ENCODE results near the gene ATAT1. TPM values are rescaled to one million over a fixed set of nuclear protein-coding genes. Genes with fewer than 3 reads are reported as not detected.

The ATAT1 gene
- total RNA-seq, 1 donor = 4.7 TPM

- H3K36me3 ChIP-seq (ENCODE audit: insufficient read depth, low read length) = peaks cover 58% of the 10 kb centered on the region
- peaks cover 46% of the 10 kb centered on the region for H4K20me1 ChIP-seq (ENCODE audit: insufficient read depth, low read length)
- TF ChIP-seq CTCF (IDR thresholded peaks at IDR 0.05; ENCODE audit: extremely low read depth, low read depth, low read length) = no peak
- no peak for DNase-seq (ENCODE audit: insufficient read length, low spot score, missing footprints)
- no peak overlapping the region for H2AFZ ChIP-seq (ENCODE audit: low read length)
- peaks cover 42% of the 10 kb centered on the region for H3K79me2 ChIP-seq (ENCODE audit: insufficient read depth, low read length)
- H3K27ac ChIP-seq (ENCODE audit: low read depth, low read length) = peak overlapping the region; percentile 42
- no peak overlapping the region for H3K4me3 ChIP-seq (ENCODE audit: insufficient read depth, low read length)
- peak overlapping the region; percentile 9 for H3K4me2 ChIP-seq (ENCODE audit: insufficient read depth, low read length)
- peaks cover 52% of the 10 kb centered on the region for H3K4me1 ChIP-seq (ENCODE audit: insufficient read depth, low read length)
- H3K9me3 ChIP-seq (ENCODE audit: low read depth, low read length) = no peaks in the 10 kb centered on the region
- no peaks in the 10 kb centered on the region for H3K27me3 ChIP-seq (ENCODE audit: insufficient read depth, low read length)
Measured at GRCh38 chr6:30611856-30612194, 14.8 kb upstream of the ATAT1 start.

GRCh38 chr6:30612213-30612612 lies 14.5 kb upstream of the ATAT1 start:
- no peak for DNase-seq (ENCODE audit: insufficient read length, low spot score, missing footprints)
- no peaks in the 10 kb centered on the region for H3K27me3 ChIP-seq (ENCODE audit: insufficient read depth, low read length)
- peaks cover 45% of the 10 kb centered on the region for H3K79me2 ChIP-seq (ENCODE audit: insufficient read depth, low read length)
- H3K9me3 ChIP-seq (ENCODE audit: low read depth, low read length) = no peaks in the 10 kb centered on the region
- H2AFZ ChIP-seq (ENCODE audit: low read length) = no peak overlapping the region
- peak; percentile 49 for TF ChIP-seq CTCF (IDR thresholded peaks at IDR 0.05; ENCODE audit: extremely low read depth, low read depth, low read length)
- H3K36me3 ChIP-seq (ENCODE audit: insufficient read depth, low read length) = peaks cover 56% of the 10 kb centered on the region
- H3K4me3 ChIP-seq (ENCODE audit: insufficient read depth, low read length) = no peak overlapping the region
- H4K20me1 ChIP-seq (ENCODE audit: insufficient read depth, low read length) = peaks cover 46% of the 10 kb centered on the region
- peaks cover 52% of the 10 kb centered on the region for H3K4me1 ChIP-seq (ENCODE audit: insufficient read depth, low read length)
- H3K27ac ChIP-seq (ENCODE audit: low read depth, low read length) = peak overlapping the region; percentile 99
- peak overlapping the region; percentile 86 for H3K4me2 ChIP-seq (ENCODE audit: insufficient read depth, low read length)

GRCh38 chr6:30612687-30613248 lies 13.9 kb upstream of the ATAT1 start:
- peak overlapping the region; percentile 99 for H3K27ac ChIP-seq (ENCODE audit: low read depth, low read length)

More at GRCh38 chr6:30612687-30613248, 13.9 kb upstream of the ATAT1 start:
- Histone ChIP-seq H3K27me3 (ENCODE audit: insufficient read depth, low read length) (no peaks in the 10 kb centered on the region), H3K4me1 (ENCODE audit: insufficient read depth, low read length) (peaks cover 52% of the 10 kb centered on the region), H2AFZ (ENCODE audit: low read length) (no peak overlapping the region), H3K4me2 (ENCODE audit: insufficient read depth, low read length) (peak overlapping the region; percentile 86), H3K4me3 (ENCODE audit: insufficient read depth, low read length) (no peak overlapping the region), H3K36me3 (ENCODE audit: insufficient read depth, low read length) (peaks cover 50% of the 10 kb centered on the region), H3K9me3 (ENCODE audit: low read depth, low read length) (no peaks in the 10 kb centered on the region), H4K20me1 (ENCODE audit: insufficient read depth, low read length) (peaks cover 46% of the 10 kb centered on the region), H3K79me2 (ENCODE audit: insufficient read depth, low read length) (peaks cover 46% of the 10 kb centered on the region)
- TF ChIP-seq CTCF (IDR thresholded peaks at IDR 0.05; ENCODE audit: extremely low read depth, low read depth, low read length) = no peak
- peak; percentile 77 for DNase-seq (ENCODE audit: insufficient read length, low spot score, missing footprints)
